Activated CD4-positive, alpha-beta T cell treated with anti-CD3 and anti-CD28 coated beads, Interleukin-10, Interleukin-2, amounts not matched to agents 100 ng/mL and 50 ng/mL, durations not matched to agents 16 hours and 8 hours (primary cell): Measurements from ENCODE around the gene TRIML1.

Experiments
- DNase-seq: peaks from one replicate; pipeline ENCODE4 v3.0.0-alpha.2; 2020

The TRIML1 gene

DNA sequence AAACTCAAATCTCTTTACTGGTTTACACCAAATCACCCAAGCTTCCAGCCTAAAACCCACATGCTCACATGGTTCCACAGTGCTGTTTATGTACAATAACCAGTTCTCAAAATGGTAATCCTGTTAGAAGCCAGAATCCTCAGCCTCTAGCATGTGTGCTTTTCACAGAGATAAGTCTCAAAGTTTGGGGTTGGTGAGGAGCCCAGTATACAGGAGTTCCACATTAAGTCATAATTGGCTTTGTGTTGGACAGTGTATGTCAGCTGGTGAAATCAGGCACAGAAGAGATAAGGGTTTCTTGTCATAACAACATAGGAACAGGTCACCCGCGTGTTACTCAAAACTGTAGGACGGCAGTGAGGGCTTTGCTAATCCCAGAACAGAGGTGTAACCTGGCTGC, at the start of gene TRIML1:
TSS of gene TRIML1 (plus strand) at position 301 of the 400 bp plus-strand sequence. CDS start 118 bp downstream, outside the sequence.
- no peak for DNase-seq

- no peak for DNase-seq
These were observed 46.4 kb upstream of the TRIML1 start for GRCh38 chr4:188092824-188093223.

DNA sequence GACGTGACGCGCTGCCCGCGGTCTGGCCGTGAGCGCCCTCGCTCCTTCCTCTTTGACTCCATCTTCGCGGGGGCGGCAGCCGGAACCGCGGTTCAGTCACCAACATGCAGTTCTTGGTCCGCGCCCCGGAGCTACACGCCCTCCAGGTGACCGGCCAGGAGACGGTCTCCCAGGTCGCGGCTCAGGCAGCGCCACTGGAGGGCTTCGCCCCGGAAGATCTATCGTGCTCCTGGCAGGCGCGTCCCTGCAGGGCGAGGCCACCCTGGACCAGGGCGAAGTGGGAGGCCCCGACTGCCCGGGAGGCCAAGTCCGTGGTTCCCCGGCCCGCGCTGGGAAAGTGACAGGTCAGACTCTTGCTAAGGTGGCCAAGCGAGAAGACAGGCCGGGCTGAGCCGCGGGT, 32.8 kb upstream of the TRIML1 start:
- no peak for DNase-seq

DNA sequence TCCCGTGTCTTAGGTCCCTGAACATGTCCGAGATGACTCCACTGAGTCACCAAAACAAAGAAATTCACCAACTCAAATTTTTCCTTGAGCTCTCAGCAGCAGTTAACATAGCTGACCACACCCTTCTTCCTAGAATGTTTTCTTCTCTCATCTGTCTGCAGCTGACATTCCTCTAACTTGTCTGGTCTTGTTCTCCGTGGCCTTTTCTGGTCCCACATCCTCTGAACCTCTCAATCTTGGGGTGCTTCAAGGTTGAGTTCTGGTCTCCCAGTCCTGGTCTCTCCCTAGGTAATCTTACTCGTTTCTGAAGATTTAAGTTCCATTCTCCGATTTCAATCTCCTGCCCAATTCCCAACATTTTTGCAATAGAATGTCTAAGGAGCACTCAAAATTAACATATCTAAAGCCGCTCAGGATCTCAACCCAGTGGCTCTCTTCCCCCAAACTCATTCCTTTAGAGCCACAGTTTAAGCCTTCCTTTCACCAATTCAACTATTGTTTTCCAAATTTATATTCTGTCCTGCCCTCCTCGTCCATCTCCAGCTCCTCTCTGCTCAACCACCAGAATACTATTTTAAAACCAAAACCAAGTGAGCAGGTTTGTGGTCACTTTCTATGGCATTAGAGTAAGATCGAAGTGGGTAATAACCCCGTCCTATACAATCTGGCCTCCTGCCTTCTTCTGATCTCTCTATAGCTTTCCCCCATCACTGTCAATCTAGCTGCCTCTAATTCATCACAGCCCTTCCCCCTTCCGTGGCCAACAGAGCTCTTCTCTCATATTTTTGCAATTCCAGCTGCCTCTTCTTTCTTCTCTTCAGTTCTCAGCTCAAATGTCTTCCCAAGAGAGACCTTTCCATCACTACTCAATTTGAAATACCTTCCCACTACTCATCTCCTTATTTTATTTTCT, 31.1 kb upstream of the TRIML1 start:
- DNase-seq, result no peak

DNA sequence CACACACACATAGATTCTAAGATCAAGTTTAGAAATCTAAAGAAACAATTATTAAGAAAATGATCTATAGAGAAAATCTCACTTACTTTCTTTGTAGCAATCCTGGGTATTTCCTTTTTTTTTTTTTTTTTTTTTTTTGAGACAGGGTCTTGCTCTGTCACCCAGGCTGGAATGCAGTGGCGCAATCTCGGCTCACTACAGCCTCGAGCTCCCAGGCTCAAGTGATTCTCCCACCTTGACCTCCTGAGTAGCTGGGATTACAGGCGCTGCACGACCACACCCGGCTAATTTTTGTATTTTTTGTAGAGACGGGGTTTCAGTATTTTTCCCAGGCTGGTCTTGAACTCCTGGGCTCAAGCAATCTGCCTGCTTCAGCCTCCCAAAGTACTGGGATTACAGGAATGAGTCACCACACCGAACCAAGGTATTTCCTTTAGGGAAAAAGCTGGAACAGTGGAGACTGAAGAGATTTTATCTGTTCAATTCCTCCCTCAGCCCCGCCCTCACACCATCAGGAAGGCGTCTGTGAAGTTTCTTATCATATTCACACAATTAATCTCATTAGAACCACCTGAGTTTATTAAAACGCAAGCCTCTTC, 30.0 kb upstream of the TRIML1 start, which contains the start of gene TRIML2:
TSS of gene TRIML2 (minus strand) at position 447 of the 599 bp plus-strand sequence. CDS start 4,235 bp downstream, outside the sequence.
- DNase-seq, result no peak

- no peak for DNase-seq
These were observed 29.2 kb upstream of the TRIML1 start for GRCh38 chr4:188110036-188110435.

DNA sequence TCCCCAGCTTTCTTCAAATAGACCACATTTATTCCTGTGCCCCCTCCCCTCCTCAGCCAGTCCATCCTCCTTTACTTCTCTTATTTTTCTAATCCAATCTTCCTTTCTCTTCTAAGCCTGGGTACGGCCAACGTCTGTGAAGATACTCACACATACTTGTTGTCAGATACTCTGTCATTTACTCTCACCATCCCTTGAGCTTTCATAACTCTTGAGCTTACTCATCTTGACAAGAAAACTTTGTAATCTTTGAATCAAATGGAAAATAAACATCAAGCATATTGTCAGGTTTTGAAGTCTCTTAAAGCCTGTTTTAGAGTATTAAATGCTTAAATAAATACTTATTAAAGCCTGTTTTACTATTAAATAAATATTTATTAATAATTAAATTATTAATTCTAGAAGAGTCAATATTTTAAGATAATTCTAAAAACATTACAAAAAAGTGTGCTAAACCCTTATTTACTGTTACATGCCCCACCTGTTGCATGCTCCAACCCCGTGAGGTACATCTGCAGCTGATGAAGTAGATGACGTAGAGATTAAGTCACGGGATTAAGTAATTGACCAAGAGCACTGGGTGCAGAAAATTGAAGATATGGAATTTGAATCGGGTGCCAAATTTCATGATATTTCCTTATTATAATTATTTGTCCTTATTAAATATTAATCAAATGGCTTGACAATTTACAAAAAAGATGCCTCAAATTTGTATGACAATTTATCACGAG, 28.3 kb upstream of the TRIML1 start:
- no peak for DNase-seq

DNA sequence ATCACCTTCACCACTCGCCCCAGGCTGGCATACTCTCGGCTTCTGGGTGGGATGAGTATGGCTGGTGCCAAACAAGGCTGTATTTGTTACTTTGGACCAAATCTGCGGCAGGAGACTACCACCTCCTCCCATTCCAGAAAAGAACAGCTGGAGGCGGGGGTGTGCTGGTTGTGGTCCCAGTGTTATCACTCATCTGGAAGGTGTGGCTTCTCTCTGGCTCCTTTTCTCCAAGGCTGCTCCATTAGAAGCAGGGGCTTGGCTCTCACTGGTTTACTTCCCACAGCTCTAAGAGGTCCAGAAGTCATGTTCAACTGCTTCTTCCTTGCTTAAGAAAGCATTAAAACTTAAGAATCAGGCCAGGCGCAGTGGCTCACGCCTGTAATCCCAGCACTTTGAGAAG, 27.3 kb upstream of the TRIML1 start:
- no peak for DNase-seq

- no peak for DNase-seq
These were observed 26.1 kb upstream of the TRIML1 start for GRCh38 chr4:188113156-188113555.

DNA sequence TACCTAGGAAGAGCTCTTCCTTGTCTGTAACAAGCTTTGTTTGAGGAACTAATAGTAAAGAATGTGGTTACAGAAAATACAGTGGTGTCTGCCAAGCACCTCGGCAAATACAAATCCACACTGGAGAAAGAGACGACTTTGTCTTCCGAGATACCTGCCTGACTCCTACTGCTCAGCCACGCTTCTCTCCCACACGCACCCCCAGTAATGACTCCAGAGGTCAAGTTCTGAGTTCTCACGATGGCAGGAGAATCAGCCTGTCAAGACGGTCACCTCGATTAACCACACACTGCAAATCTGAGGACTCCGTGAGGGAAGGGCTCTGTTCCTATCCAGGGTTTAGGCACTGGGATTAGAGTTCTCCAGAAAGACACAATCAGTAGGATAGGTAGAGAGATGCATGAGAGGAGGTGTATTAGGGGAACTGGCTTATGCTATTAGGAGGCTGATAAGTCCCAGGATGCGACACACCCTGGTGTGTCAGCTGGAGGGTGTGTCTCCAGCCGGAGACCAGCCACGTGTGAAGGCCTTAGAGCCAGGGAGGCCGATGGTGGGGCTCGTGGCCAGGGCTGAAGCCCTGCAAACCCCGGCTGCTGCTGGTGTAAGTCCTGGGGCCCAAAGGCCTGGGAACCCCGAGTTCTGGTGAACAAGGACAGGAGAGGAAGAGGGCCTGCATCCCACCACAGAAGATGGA, 21.5 kb upstream of the TRIML1 start:
- DNase-seq, result no peak

DNA sequence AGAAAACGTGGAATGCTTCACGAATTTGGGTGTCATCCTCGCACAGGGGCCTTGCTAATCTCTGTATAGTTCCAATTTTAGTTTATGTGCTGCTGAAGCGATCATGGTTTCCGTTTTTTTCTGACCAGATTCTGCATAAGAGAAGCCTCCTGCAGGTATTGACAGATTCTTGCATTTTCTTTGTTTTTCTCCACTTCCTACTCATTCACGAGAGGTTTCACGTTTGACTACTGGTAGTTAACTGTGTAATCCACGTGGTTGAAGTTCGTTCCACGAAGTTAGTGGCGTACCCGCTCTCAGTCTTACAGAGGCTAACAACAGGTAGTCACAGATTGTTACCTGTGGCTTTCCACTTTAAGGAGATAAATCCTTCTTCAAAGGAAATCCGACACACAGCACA, 17.7 kb upstream of the TRIML1 start:
- no peak for DNase-seq

DNA sequence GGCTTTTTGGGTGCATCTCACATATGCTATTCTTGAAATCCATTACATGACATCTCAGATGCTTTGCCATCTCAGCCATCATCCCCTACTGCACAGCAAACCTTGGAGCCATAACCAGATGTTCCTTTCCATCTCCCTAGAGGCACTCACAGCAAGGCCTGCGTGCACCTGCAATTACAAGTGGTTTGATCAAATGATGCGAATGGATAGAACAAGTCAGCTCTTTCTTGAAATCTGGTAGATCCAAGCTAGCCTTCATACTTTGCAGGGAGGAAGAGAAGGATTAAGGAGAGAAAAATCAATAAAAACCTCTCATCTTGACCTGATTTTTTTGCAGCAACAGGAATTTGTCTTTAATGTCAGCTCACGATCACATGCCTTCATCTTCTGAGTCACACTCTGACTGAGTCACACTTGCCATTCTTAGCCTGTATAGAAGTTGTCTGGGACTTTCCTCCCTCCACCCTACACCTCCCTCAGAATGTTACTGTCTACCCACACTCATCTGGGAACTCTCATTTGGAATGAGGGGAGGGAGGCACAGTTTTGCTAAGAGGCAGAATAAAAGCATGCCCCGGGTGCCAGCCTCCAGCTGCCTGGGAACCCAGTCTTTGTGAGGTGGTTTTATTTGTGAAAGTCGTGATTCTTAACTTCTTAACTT, 11.9 kb upstream of the TRIML1 start:
- peak; percentile 6 for DNase-seq

DNA sequence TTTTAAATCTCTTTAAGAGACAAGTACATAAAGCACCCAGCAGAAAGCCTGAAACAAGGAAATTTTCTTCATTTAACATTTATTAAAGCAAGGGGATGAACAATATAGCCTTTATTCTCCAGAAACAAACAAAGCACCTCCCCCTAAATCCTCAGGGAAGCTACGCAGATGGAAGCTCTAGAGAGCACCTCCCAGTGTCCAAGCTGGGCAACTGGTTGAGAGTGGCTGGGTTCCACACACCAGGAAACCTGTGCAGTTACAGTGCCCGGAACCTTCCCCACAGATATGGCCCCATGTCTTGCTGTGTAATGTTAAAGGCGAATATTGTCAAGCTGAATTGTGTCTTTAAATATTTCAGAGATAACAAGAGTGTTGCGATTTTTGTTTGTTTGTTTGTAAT, 8.9 kb upstream of the TRIML1 start:
- DNase-seq, result no peak

DNA sequence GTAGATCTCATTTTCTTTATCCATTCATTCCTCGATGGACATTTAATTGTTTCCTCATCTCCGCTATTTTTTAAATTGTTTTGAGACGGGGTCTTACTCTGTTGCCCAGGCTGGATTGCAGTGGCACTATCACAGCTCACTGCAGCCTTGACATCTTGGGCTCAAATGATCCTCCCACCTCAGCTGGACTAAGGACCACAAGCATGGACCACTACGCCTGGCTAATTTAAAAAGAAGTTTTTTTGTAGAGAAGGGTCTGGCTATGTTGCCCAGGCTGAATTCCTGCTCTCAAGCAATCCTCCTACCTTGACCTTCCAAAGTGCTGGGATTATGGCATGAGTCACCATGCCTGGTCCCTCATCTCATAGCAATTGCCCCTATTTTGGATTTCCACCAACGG, 7.0 kb upstream of the TRIML1 start:
- DNase-seq, result no peak

GRCh38 chr4:188138227-188138626, 1.0 kb upstream of the TRIML1 start:
- no peak for DNase-seq

DNA sequence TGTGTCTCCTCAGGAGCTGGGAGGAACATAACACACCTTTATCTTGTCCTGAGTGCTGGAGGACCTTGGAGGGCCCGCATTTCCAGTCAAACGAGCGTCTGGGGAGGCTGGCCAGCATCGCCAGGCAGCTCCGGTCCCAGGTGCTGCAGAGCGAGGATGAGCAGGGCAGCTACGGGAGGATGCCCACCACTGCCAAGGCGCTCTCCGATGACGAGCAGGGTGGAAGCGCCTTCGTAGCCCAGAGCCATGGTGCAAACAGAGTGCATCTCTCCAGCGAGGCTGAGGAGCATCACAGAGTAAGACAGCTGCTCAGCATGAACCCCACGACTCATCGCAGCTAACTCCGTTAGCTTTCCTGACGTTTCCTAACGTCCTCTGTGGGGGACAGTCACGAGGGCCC, 430 bp downstream of the TRIML1 start:
- no peak for DNase-seq

- DNase-seq, result no peak
These were observed 4.5 kb downstream of the TRIML1 start for GRCh38 chr4:188143731-188144130.

- no peak for DNase-seq
These were observed 6.4 kb downstream of the TRIML1 start for GRCh38 chr4:188145601-188146000.

DNA sequence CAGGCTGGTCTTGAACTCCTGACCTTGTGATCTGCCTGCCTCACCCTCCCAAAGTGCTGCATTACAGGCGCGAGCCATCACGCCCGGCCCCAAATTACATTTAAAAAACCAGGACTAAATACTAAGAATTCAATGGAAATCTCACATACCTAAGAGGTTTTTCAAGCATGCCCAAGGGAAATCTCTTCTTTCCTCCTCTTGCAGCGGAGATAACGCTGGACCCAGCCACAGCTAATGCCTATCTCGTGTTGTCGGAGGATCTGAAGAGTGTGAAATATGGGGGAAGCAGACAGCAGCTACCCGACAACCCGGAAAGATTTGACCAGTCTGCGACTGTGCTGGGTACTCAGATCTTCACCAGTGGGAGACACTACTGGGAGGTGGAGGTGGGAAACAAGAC, 7.4 kb downstream of the TRIML1 start:
- no peak for DNase-seq

DNA sequence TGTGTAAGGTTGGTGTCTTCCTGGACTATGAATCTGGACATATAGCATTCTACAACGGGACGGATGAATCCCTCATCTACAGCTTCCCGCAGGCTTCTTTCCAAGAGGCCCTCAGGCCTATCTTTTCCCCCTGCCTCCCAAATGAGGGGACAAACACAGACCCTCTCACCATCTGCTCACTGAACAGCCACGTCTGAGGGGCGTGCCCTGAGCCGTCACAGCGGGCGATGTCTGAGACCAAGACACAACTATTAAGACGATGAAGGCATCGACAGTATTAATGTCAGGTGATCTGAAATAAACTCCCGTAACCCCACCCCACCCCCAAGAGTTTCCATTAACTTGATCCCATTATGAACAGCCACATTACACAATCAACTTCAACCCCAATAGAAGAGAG, 7.9 kb downstream of the TRIML1 start:
- DNase-seq, result no peak

DNA sequence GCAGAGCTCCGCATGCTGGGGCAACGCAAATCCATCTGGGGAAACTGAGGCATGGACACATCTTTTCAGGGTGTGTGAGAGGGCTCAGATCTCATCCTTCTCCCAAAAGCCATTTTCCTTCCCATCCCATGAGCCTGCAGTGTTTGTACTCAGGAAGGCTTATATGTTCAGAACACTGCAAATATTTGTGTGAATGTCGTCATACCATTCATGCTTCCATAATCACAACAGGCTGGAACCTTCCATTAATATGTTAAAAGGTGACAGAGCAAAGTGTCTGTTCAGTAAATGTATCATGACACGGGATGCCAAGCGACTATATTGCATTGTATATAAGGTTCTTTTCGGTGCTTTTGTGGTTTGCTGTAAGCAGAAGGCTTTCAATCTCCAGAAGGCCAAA, 8.5 kb downstream of the TRIML1 start:
- no peak for DNase-seq

- DNase-seq, result no peak
These were observed 15.6 kb downstream of the TRIML1 start for GRCh38 chr4:188154668-188155405.
